Stomach (tissue), 9 donors: ENCODE data around the gene VKORC1. TPM values are rescaled to one million over a fixed set of nuclear protein-coding genes. Genes with fewer than 3 reads are reported as not detected.

ENCODE experiments used
- DNase-seq, 2 donors: peaks; one replicate each; pipeline versions ENCODE4 v3.0.0 to v3.0.0-alpha.2; 2013 to 2019
- H3K27ac ChIP-seq, 5 donors: fragments of 200-600 bp in 4 of 5; sonication (generic) in 4 of 5; one replicate each; pipeline ENCODE4 v1.5.1; 2013 to 2019; ENCODE audit warnings: mild to moderate bottlenecking in 1 of 5, moderate library complexity in 1 of 5
- H3K27me3 ChIP-seq, 3 donors: fragments of 200-600 bp; sonication (generic); one replicate each; pipeline ENCODE4 v1.5.1; 2017 to 2019; ENCODE audit warnings: mixed run types in 1 of 3
- H3K36me3 ChIP-seq, 4 donors: fragments of 200-600 bp; sonication (generic); 1 replicate in 3 of 4; 2 replicates in 1 of 4; pipeline ENCODE4 v1.5.1; 2016 to 2019
- H3K4me1 ChIP-seq, 4 donors: fragments of 200-600 bp; sonication (generic); one replicate each; pipeline ENCODE4 v1.5.1; 2016 to 2019
- H3K4me3 ChIP-seq, 4 donors: fragments of 200-600 bp; sonication (generic) in 3 of 4; one replicate each; pipeline ENCODE4 v1.5.1; 2016 to 2019; ENCODE audit warnings: mild to moderate bottlenecking in 1 of 4
- H3K9me3 ChIP-seq, 4 donors: fragments of 200-600 bp; sonication (generic); one replicate each; pipeline ENCODE4 v1.5.1; 2016 to 2019
- CTCF ChIP-seq, 7 experiments: fragments of 450-650 bp in 4 of 7; fragments of 200-600 bp in 3 of 7; sonication (generic) in 3 of 7; IDR thresholded peaks; one replicate each; pipeline ENCODE4 v1.5.1; 2016 to 2019; ENCODE audit warnings: antibody characterized with exemption in 7 of 7, control low read depth in 2 of 7, mild to moderate bottlenecking in 1 of 7
- EP300 ChIP-seq: sonication (generic); formaldehyde crosslinking; IDR thresholded peaks from one replicate; pipeline ENCODE4 v1.6.1; 2017; ENCODE audit warnings: antibody characterized with exemption
- POLR2A ChIP-seq, 4 donors: fragments of 450-650 bp; IDR thresholded peaks; one replicate each; pipeline ENCODE4 v1.6.1; 2016; ENCODE audit warnings: antibody characterized with exemption in 4 of 4, control low read depth in 2 of 4, mild to moderate bottlenecking in 1 of 4, moderate library complexity in 1 of 4
- POLR2AphosphoS5 ChIP-seq, 3 donors: sonication (generic); formaldehyde crosslinking; IDR thresholded peaks; one replicate each; pipeline ENCODE4 v1.6.1; 2016; ENCODE audit warnings: antibody characterized with exemption in 3 of 3
- WGBS, 5 donors: extraction: QIAGEN DNeasy Blood & Tissue Kit in 3 of 5; methylation state at CpG; one replicate each; pipeline versions ENCODE4 v1.1.5 to v1.1.7; 2013 to 2018; 5-methylcytosine and 5-hydroxymethylcytosine counted together
- intact Hi-C: fragments of 100-400 bp; cut with DNase I; formaldehyde crosslinking; loops from one replicate; pipeline ENCODE4 v1.15.1; 2023; ENCODE audit warnings: low total_unique reads
- polyA plus RNA-seq, 3 donors: library from polyadenylated mRNA; stranded (reverse); fragments of 200-250 nt; gene quantifications; one replicate each; pipeline ENCODE4 v1.2.3, GENCODE V29; 2013
- total RNA-seq, 5 donors: library from RNA; depleted of rRNA; stranded (reverse); fragments of >200 nt; gene quantifications; one replicate each; pipeline versions ENCODE4 v1.1.0 to v1.2.3, GENCODE V29; 2014 to 2016
- donor health status: healthy with polysubstance abuse.
- donor health status: Bipolar disorder and iron deficiency.
- donor health status: healthy.

VKORC1 gene
- total and polyA plus RNA-seq, 8 donors, result 20.1 to 191 (median 58.0) TPM

GRCh38 chr16:31043352-31043751 is 51.2 kb downstream of the VKORC1 start:
- Histone ChIP-seq H3K4me3 (no peak overlapping the region), H3K4me1 (peaks cover 0 to 7% (median 3%) of the 10 kb centered on the region in 4 donors), H3K36me3 (peaks cover 22 to 53% (median 51%) of the 10 kb centered on the region in 4 donors), H3K9me3 (no peaks in the 10 kb centered on the region), H3K27ac (no peak overlapping the region), H3K27me3 (no peaks in the 10 kb centered on the region)
- no peak for DNase-seq
- 74 to 93% (median 88%) methylated on average over 1 of the region's 1 CpG for WGBS, 5 donors
- intact Hi-C loops, result no loop called here
- no peak for TF ChIP-seq CTCF (IDR thresholded peaks at IDR 0.05)
- TF ChIP-seq POLR2AphosphoS5 (IDR thresholded peaks at IDR 0.05), result no peak
- no peak for TF ChIP-seq EP300
- no peak for TF ChIP-seq POLR2A (IDR thresholded peaks at IDR 0.05)

- Histone ChIP-seq H3K4me1 (peaks cover 0 to 7% (median 3%) of the 10 kb centered on the region in 4 donors), H3K9me3 (no peaks in the 10 kb centered on the region), H3K36me3 (peaks cover 27 to 58% (median 56%) of the 10 kb centered on the region in 4 donors), H3K4me3 (no peak overlapping the region), H3K27me3 (no peaks in the 10 kb centered on the region), H3K27ac (no peak overlapping the region)
- intact Hi-C loops, result no loop called here
- 87 to 92% (median 89%) methylated on average over 9 to 10 of the region's 10 CpGs for WGBS, 5 donors
- no peak for DNase-seq
- no peak for TF ChIP-seq CTCF (IDR thresholded peaks at IDR 0.05)
- TF ChIP-seq POLR2AphosphoS5 (IDR thresholded peaks at IDR 0.05), result no peak
- no peak for TF ChIP-seq EP300
- TF ChIP-seq POLR2A (IDR thresholded peaks at IDR 0.05), result no peak
Observed at GRCh38 chr16:31042866-31043265, 51.7 kb downstream of the VKORC1 start.

Other genes with a start within 250 kb of the VKORC1 start
- gene BCL7C, start 200.7 kb downstream of the VKORC1 start, total RNA-seq, result 10 to 100 TPM; 12.2 to 44.6 (median 21.6) TPM
- 10 to 100 TPM; 39.5 to 58.2 (median 48.4) TPM for gene BCL7C, start 200.7 kb downstream of the VKORC1 start, polyA plus RNA-seq
- 1 to 10 TPM in 1 of 5 donors, under 1 TPM in 2, not detected in 2; 0.29 to 2.3 (median 0.55) TPM for gene CTF1, start 198.2 kb downstream of the VKORC1 start, total RNA-seq
- 1 to 10 TPM; 2.1 to 4.5 (median 2.9) TPM for gene CTF1, start 198.2 kb downstream of the VKORC1 start, polyA plus RNA-seq
- gene FBXL19, start 171.2 kb downstream of the VKORC1 start, total RNA-seq, result 100 to 1,000 TPM in 1 of 5 donors, 10 to 100 TPM in 1, 1 to 10 TPM in 3; 6.7 to 252 (median 9.7) TPM
- 10 to 100 TPM in 1 of 3 donors, 1 to 10 TPM in 2; 5.8 to 12.7 (median 8.2) TPM for gene FBXL19, start 171.2 kb downstream of the VKORC1 start, polyA plus RNA-seq
- 10 to 100 TPM in 2 of 5 donors, 1 to 10 TPM in 2, not detected in 1; 6.7 to 14.0 (median 11.2) TPM for gene ORAI3, start 145.7 kb downstream of the VKORC1 start, total RNA-seq
- 10 to 100 TPM in 2 of 3 donors, 1 to 10 TPM in 1; 7.8 to 26.0 (median 10.5) TPM for gene ORAI3, start 145.7 kb downstream of the VKORC1 start, polyA plus RNA-seq
- 10 to 100 TPM in 3 of 5 donors, 1 to 10 TPM in 2; 4.4 to 22.2 (median 19.2) TPM for gene SETD1A, start 137.0 kb downstream of the VKORC1 start, total RNA-seq
- 1 to 10 TPM; 5.2 to 7.5 (median 5.9) TPM for gene SETD1A, start 137.0 kb downstream of the VKORC1 start, polyA plus RNA-seq
- gene HSD3B7, start 109.6 kb downstream of the VKORC1 start, total RNA-seq, result 10 to 100 TPM in 3 of 5 donors, 1 to 10 TPM in 2; 2.9 to 52.7 (median 13.4) TPM
- 10 to 100 TPM in 1 of 3 donors, 1 to 10 TPM in 2; 4.3 to 19.5 (median 7.3) TPM for gene HSD3B7, start 109.6 kb downstream of the VKORC1 start, polyA plus RNA-seq
- under 1 TPM in 1 of 5 donors, not detected in 4; 0.55 TPM for gene STX1B, start 84.2 kb downstream of the VKORC1 start, total RNA-seq
- under 1 TPM; 0.15 to 1.00 (median 0.78) TPM for gene STX1B, start 84.2 kb downstream of the VKORC1 start, polyA plus RNA-seq
- 100 to 1,000 TPM in 2 of 5 donors, 10 to 100 TPM in 3; 13.8 to 254 (median 60.0) TPM for gene STX4, start 61.2 kb downstream of the VKORC1 start, total RNA-seq
- 10 to 100 TPM; 59.3 to 73.9 (median 60.4) TPM for gene STX4, start 61.2 kb downstream of the VKORC1 start, polyA plus RNA-seq
- gene ZNF668, start 20.6 kb downstream of the VKORC1 start, total RNA-seq, result 10 to 100 TPM in 3 of 5 donors, 1 to 10 TPM in 1, not detected in 1; 8.6 to 14.2 (median 12.0) TPM
- gene ZNF668, start 20.6 kb downstream of the VKORC1 start, polyA plus RNA-seq, result 1 to 10 TPM; 5.7 to 10.0 (median 6.0) TPM
- 10 to 100 TPM in 2 of 5 donors, 1 to 10 TPM in 3; 6.7 to 13.4 (median 9.0) TPM for gene ZNF646, start 20.4 kb downstream of the VKORC1 start, total RNA-seq
- 1 to 10 TPM; 2.1 to 5.0 (median 2.6) TPM for gene ZNF646, start 20.4 kb downstream of the VKORC1 start, polyA plus RNA-seq
- gene PRSS53, start 5.9 kb downstream of the VKORC1 start, total RNA-seq, result 1 to 10 TPM in 3 of 5 donors, under 1 TPM in 1, not detected in 1; 0.87 to 5.3 (median 1.9) TPM
- gene PRSS53, start 5.9 kb downstream of the VKORC1 start, polyA plus RNA-seq, result 1 to 10 TPM in 2 of 3 donors, under 1 TPM in 1; 0.46 to 1.3 (median 1.1) TPM
- 100 to 1,000 TPM in 1 of 5 donors, 10 to 100 TPM in 4; 11.0 to 197 (median 58.3) TPM for gene BCKDK, start 13.6 kb upstream of the VKORC1 start, total RNA-seq
- gene BCKDK, start 13.6 kb upstream of the VKORC1 start, polyA plus RNA-seq, result 10 to 100 TPM; 27.4 to 40.9 (median 34.0) TPM
- gene KAT8, start 22.9 kb upstream of the VKORC1 start, total RNA-seq, result 100 to 1,000 TPM in 1 of 5 donors, 10 to 100 TPM in 4; 38.8 to 114 (median 64.9) TPM
- gene KAT8, start 22.9 kb upstream of the VKORC1 start, polyA plus RNA-seq, result 10 to 100 TPM; 45.0 to 51.4 (median 45.8) TPM
- gene PRSS8, start 40.9 kb upstream of the VKORC1 start, total RNA-seq, result 100 to 1,000 TPM in 2 of 5 donors, 10 to 100 TPM in 2, 1 to 10 TPM in 1; 5.8 to 176 (median 70.5) TPM
- gene PRSS8, start 40.9 kb upstream of the VKORC1 start, polyA plus RNA-seq, result 100 to 1,000 TPM in 2 of 3 donors, 10 to 100 TPM in 1; 39.3 to 151 (median 115) TPM
- gene PRSS36, start 55.3 kb upstream of the VKORC1 start, total RNA-seq, result 10 to 100 TPM in 1 of 5 donors, 1 to 10 TPM in 1, under 1 TPM in 1, not detected in 2; 0.87 to 26.3 (median 2.6) TPM
- 1 to 10 TPM; 2.1 to 4.0 (median 2.9) TPM for gene PRSS36, start 55.3 kb upstream of the VKORC1 start, polyA plus RNA-seq
- gene FUS, start 85.3 kb upstream of the VKORC1 start, total RNA-seq, result 100 to 1,000 TPM in 2 of 5 donors, 10 to 100 TPM in 3; 41.1 to 133 (median 60.3) TPM
- 100 to 1,000 TPM; 130 to 175 (median 135) TPM for gene FUS, start 85.3 kb upstream of the VKORC1 start, polyA plus RNA-seq
- gene PYCARD, start 108.0 kb upstream of the VKORC1 start, total RNA-seq, result 100 to 1,000 TPM in 1 of 5 donors, 10 to 100 TPM in 4; 10.5 to 484 (median 29.8) TPM
- 10 to 100 TPM; 35.7 to 64.9 (median 49.9) TPM for gene PYCARD, start 108.0 kb upstream of the VKORC1 start, polyA plus RNA-seq
- gene TRIM72, start 119.3 kb upstream of the VKORC1 start, total RNA-seq, result under 1 TPM in 1 of 5 donors, not detected in 4; under 0.01 TPM
- under 1 TPM in 2 of 3 donors, not detected in 1; 0.10 to 0.15 TPM for gene TRIM72, start 119.3 kb upstream of the VKORC1 start, polyA plus RNA-seq
- not detected for gene PYDC1, start 122.3 kb upstream of the VKORC1 start, total RNA-seq
- gene PYDC1, start 122.3 kb upstream of the VKORC1 start, polyA plus RNA-seq, result not detected
- gene ITGAM, start 165.2 kb upstream of the VKORC1 start, total RNA-seq, result 100 to 1,000 TPM in 2 of 5 donors, 1 to 10 TPM in 3; 1.8 to 145 (median 7.2) TPM
- gene ITGAM, start 165.2 kb upstream of the VKORC1 start, polyA plus RNA-seq, result 1 to 10 TPM; 1.2 to 3.8 (median 2.6) TPM